GM21529 (cell line): Measurements from ENCODE around the gene TMC6.
"Not testable (repeated sequence)": the region's sequence is repeated elsewhere in the genome, so short reads cannot be mapped to it uniquely, and the experiment has no call there.

ENCODE experiments used
- ATAC-seq: cut with Tn5 transposase; IDR thresholded peaks from one replicate; pipeline ENCODE4 v1.9.1; 2021; ENCODE audit not compliant: unreplicated experiment

TMC6 gene

GRCh38 chr17:78128551-78129350, at the start of gene TMC6:
TMC6 (minus strand) TSS chr17:78128755; CDS start chr17:78126832, 1,923 bp downstream.
- ATAC-seq, result no peak

- no peak for ATAC-seq
These were observed 48.0 kb upstream of the TMC6 start for GRCh38 chr17:78176548-78177025.

- no peak for ATAC-seq
These were observed 47.1 kb upstream of the TMC6 start for GRCh38 chr17:78175643-78175981.

GRCh38 chr17:78174870-78175642, 46.5 kb upstream of the TMC6 start:
- ATAC-seq, result no peak

GRCh38 chr17:78174346-78174869, 45.9 kb upstream of the TMC6 start:
- no peak for ATAC-seq

- peak; percentile 48 for ATAC-seq
These were observed 44.7 kb upstream of the TMC6 start for GRCh38 chr17:78173097-78173715.

GRCh38 chr17:78172249-78173051, 43.9 kb upstream of the TMC6 start:
- no peak for ATAC-seq

GRCh38 chr17:78171591-78172248, 43.2 kb upstream of the TMC6 start:
- not testable (repeated sequence) for ATAC-seq

- no peak for ATAC-seq
These were observed 42.4 kb upstream of the TMC6 start for GRCh38 chr17:78170692-78171590.

GRCh38 chr17:78168903-78169793, 40.6 kb upstream of the TMC6 start:
- ATAC-seq, result peak; percentile 30

- ATAC-seq, result peak; percentile 42
These were observed 39.8 kb upstream of the TMC6 start, which contains the start of gene SYNGR2 for GRCh38 chr17:78168242-78168902. SYNGR2 (plus strand) TSS chr17:78168581; CDS start chr17:78168617, 36 bp downstream.

- ATAC-seq, result no peak
These were observed 37.9 kb upstream of the TMC6 start for GRCh38 chr17:78166416-78166815.

GRCh38 chr17:78164748-78165607, 36.4 kb upstream of the TMC6 start:
- ATAC-seq, result no peak

GRCh38 chr17:78163881-78164747, 35.6 kb upstream of the TMC6 start:
- no peak for ATAC-seq

GRCh38 chr17:78159575-78160158, 31.1 kb upstream of the TMC6 start:
- ATAC-seq, result peak; percentile 45
